HG02571 (cell line): ENCODE data around the gene CYP2E1.
"Not testable (repeated sequence)": the region's sequence is repeated elsewhere in the genome, so short reads cannot be mapped to it uniquely, and the experiment has no call there.

Source experiments
- ATAC-seq: cut with Tn5 transposase; IDR thresholded peaks from one replicate; pipeline ENCODE4 v1.9.1; 2021; ENCODE audit warnings: mild to moderate bottlenecking, moderate library complexity; ENCODE audit not compliant: unreplicated experiment

CYP2E1 gene

GRCh38 chr10:133526957-133527588 lies at the start of gene CYP2E1:
CYP2E1 (plus strand) TSS chr10:133527363; CDS start chr10:133527396, 33 bp downstream.
- no peak for ATAC-seq

- no peak for ATAC-seq
Observed at GRCh38 chr10:133481086-133481643, 46.0 kb upstream of the CYP2E1 start.

- no peak for ATAC-seq
Observed at GRCh38 chr10:133481657-133482056, 45.5 kb upstream of the CYP2E1 start.

- no peak for ATAC-seq
Observed at GRCh38 chr10:133484818-133485217, 42.3 kb upstream of the CYP2E1 start.

- ATAC-seq: no peak
Observed at GRCh38 chr10:133487085-133487484, 40.1 kb upstream of the CYP2E1 start.

- ATAC-seq: no peak
Observed at GRCh38 chr10:133488354-133488753, 38.8 kb upstream of the CYP2E1 start.

- no peak for ATAC-seq
Observed at GRCh38 chr10:133489816-133490588, 37.2 kb upstream of the CYP2E1 start.

- not testable (repeated sequence) for ATAC-seq
Observed at GRCh38 chr10:133493562-133493961, 33.6 kb upstream of the CYP2E1 start.

GRCh38 chr10:133497363-133497762 lies 29.8 kb upstream of the CYP2E1 start:
- ATAC-seq: not testable (repeated sequence)

GRCh38 chr10:133499176-133499575 lies 28.0 kb upstream of the CYP2E1 start:
- ATAC-seq: not testable (repeated sequence)

GRCh38 chr10:133500897-133501296 lies 26.3 kb upstream of the CYP2E1 start:
- ATAC-seq: not testable (repeated sequence)

- ATAC-seq: no peak
Observed at GRCh38 chr10:133509700-133510099, 17.5 kb upstream of the CYP2E1 start.

GRCh38 chr10:133511408-133511807 lies 15.8 kb upstream of the CYP2E1 start:
- no peak for ATAC-seq

GRCh38 chr10:133511907-133512528 lies 15.1 kb upstream of the CYP2E1 start:
- no peak for ATAC-seq

GRCh38 chr10:133515471-133515870 lies 11.7 kb upstream of the CYP2E1 start:
- no peak for ATAC-seq

- ATAC-seq: no peak
Observed at GRCh38 chr10:133516057-133516456, 11.1 kb upstream of the CYP2E1 start.

- ATAC-seq: not testable (repeated sequence)
Observed at GRCh38 chr10:133518517-133518916, 8.6 kb upstream of the CYP2E1 start.

- peak; percentile 80 for ATAC-seq
Observed at GRCh38 chr10:133520193-133520738, 6.9 kb upstream of the CYP2E1 start.

- ATAC-seq: no peak
Observed at GRCh38 chr10:133523631-133524203, 3.4 kb upstream of the CYP2E1 start.

- ATAC-seq: no peak
Observed at GRCh38 chr10:133525444-133525843, 1.7 kb upstream of the CYP2E1 start.

GRCh38 chr10:133527771-133528271 lies 658 bp downstream of the CYP2E1 start:
- no peak for ATAC-seq
